IMR-90 (cell line): ENCODE data around the gene TSPEAR. TPM values are rescaled to one million over a fixed set of nuclear protein-coding genes. Genes with fewer than 3 reads are reported as not detected.

Experiments used
- ATAC-seq: fragments of 200-7000 bp; cut with Tn5 transposase; 2 replicates; pipeline ENCODE4 v1.9.1; 2020; ENCODE audit warnings: low read depth, mild to moderate bottlenecking, moderate library complexity
- BruUV-seq: library from RNA; stranded (reverse); fragments of 400-500 nt; replicated peaks from 2 replicates; lab custom pipeline; 2021; lab: Mats Ljungman, UMichigan
- CTCF ChIA-PET: fragments of 300-600 bp; formaldehyde crosslinking; extraction: SDS; loops from one replicate; lab custom pipeline; 2021; ENCODE audit warnings: antibody characterized with exemption; lab: Yijun Ruan, JAX
- POLR2A ChIA-PET: fragments of 300-600 bp; sonication (Branson Sonifier 250); formaldehyde crosslinking; loops from one replicate; lab custom pipeline; 2022; ENCODE audit warnings: antibody characterized with exemption; ENCODE audit not compliant: unreplicated experiment; lab: Charles Lee
- DNase-seq: peaks from one replicate; pipeline ENCODE4 v3.0.0; 2013
- H2AFZ ChIP-seq: replicated peaks from 2 replicates; pipeline ENCODE3; 2013; ENCODE audit warnings: low read length, mild to moderate bottlenecking; ENCODE audit not compliant: poor library complexity
- H2AK5ac ChIP-seq: 2 replicates; pipeline ENCODE4 v1.6.1; 2013; ENCODE audit warnings: low read depth, low read length, inconsistent platforms
- H2AK9ac ChIP-seq: replicated peaks from 2 replicates; pipeline ENCODE3; 2013; ENCODE audit warnings: mild to moderate bottlenecking, low read depth, low read length, moderate library complexity; ENCODE audit not compliant: poor library complexity
- H2BK120ac ChIP-seq: 2 replicates; pipeline ENCODE4 v1.6.1; 2013; ENCODE audit warnings: low read depth, low read length, inconsistent platforms
- H2BK15ac ChIP-seq: 3 replicates; pipeline ENCODE4 v1.6.1; 2013; ENCODE audit warnings: low read depth, low read length, inconsistent platforms
- H2BK20ac ChIP-seq: 2 replicates; pipeline ENCODE4 v1.6.1; 2013; ENCODE audit warnings: low read depth, mild to moderate bottlenecking, inconsistent platforms, low read length, moderate library complexity
- H2BK5ac ChIP-seq: 2 replicates; pipeline ENCODE4 v1.6.1; 2013; ENCODE audit warnings: mild to moderate bottlenecking, low read depth, low read length, inconsistent platforms; ENCODE audit not compliant: poor library complexity, severe bottlenecking
- H3K14ac ChIP-seq: replicated peaks from 2 replicates; pipeline ENCODE4 v1.6.1; 2013; ENCODE audit warnings: low read depth, low read length, inconsistent platforms
- H3K18ac ChIP-seq: 2 replicates; pipeline ENCODE4 v1.6.1; 2013; ENCODE audit warnings: low read depth, low read length, control low read depth
- H3K23ac ChIP-seq: 2 replicates; pipeline ENCODE4 v1.6.1; 2013; ENCODE audit warnings: low read depth, low read length, inconsistent platforms
- H3K27ac ChIP-seq: 2 replicates; pipeline ENCODE4 v1.5.1; 2013; ENCODE audit warnings: mild to moderate bottlenecking, control low read depth, low read length; ENCODE audit not compliant: insufficient read depth
- H3K27me3 ChIP-seq: 2 replicates; pipeline ENCODE4 v1.6.1; 2013; ENCODE audit warnings: low read length; ENCODE audit not compliant: control insufficient read depth, insufficient read depth
- H3K36me3 ChIP-seq: 2 replicates; pipeline ENCODE4 v1.6.1; 2013; ENCODE audit warnings: low read length, mixed read lengths; ENCODE audit not compliant: control insufficient read depth, insufficient read depth
- H3K4ac ChIP-seq: 2 replicates; pipeline ENCODE4 v1.6.1; 2013; ENCODE audit warnings: low read depth, low read length, inconsistent platforms
- H3K4me1 ChIP-seq: 2 replicates; pipeline ENCODE4 v1.6.1; 2013; ENCODE audit warnings: low read length, mixed read lengths; ENCODE audit not compliant: control insufficient read depth, insufficient read depth
- H3K4me2 ChIP-seq: 2 replicates; pipeline ENCODE4 v1.6.1; 2013; ENCODE audit warnings: low read depth, mild to moderate bottlenecking, control low read depth, low read length, moderate library complexity
- H3K4me3 ChIP-seq: 2 replicates; pipeline ENCODE4 v1.5.1; 2013; ENCODE audit warnings: low read depth, mild to moderate bottlenecking, control low read depth, low read length, moderate library complexity; ENCODE audit not compliant: insufficient read depth
- H3K56ac ChIP-seq: 2 replicates; pipeline ENCODE4 v1.6.1; 2013; ENCODE audit warnings: low read length, inconsistent platforms; ENCODE audit not compliant: insufficient read depth; ENCODE audit errors: extremely low read depth
- H3K79me1 ChIP-seq, 2 experiments: 2 replicates each; pipeline ENCODE4 v1.6.1; 2013; ENCODE audit warnings: low read length in 2 of 2, inconsistent platforms in 1 of 2, low read depth in 1 of 2
- H3K9ac ChIP-seq: 2 replicates; pipeline ENCODE4 v1.6.1; 2013; ENCODE audit warnings: low read depth, low read length, control low read depth
- H3K9me1 ChIP-seq: 2 replicates; pipeline ENCODE4 v1.6.1; 2013; ENCODE audit warnings: low read length, inconsistent platforms; ENCODE audit not compliant: insufficient read depth
- H3K9me3 ChIP-seq: 2 replicates; pipeline ENCODE4 v1.6.1; 2013; ENCODE audit warnings: low read length; ENCODE audit not compliant: control insufficient read depth, insufficient read depth
- H4K20me1 ChIP-seq: 2 replicates; pipeline ENCODE4 v1.6.1; 2013; ENCODE audit warnings: low read length, inconsistent platforms; ENCODE audit not compliant: insufficient read depth
- H4K5ac ChIP-seq: 2 replicates; pipeline ENCODE4 v1.6.1; 2013; ENCODE audit warnings: mild to moderate bottlenecking, low read depth, low read length, control low read depth
- H4K8ac ChIP-seq, 2 experiments: 2 replicates each; pipeline ENCODE4 v1.6.1; 2013; ENCODE audit warnings: low read depth in 2 of 2, low read length in 2 of 2, control low read depth in 1 of 2, inconsistent platforms in 1 of 2
- H4K91ac ChIP-seq: 2 replicates; pipeline ENCODE4 v1.6.1; 2013; ENCODE audit warnings: low read depth, low read length, inconsistent platforms; ENCODE audit not compliant: insufficient read depth
- BHLHE40 ChIP-seq: fragments of 150-350 bp; IDR thresholded peaks from 2 replicates; pipeline ENCODE4 v1.6.1; 2016; ENCODE audit warnings: mild to moderate bottlenecking, low read depth, low read length
- CHD1 ChIP-seq: IDR thresholded peaks from 2 replicates; pipeline ENCODE4 v1.6.1; 2012; ENCODE audit warnings: low read depth, low read length, improper control_type of control experiment
- FOS ChIP-seq: fragments of 150-350 bp; IDR thresholded peaks from 2 replicates; pipeline ENCODE4 v1.6.1; 2016; ENCODE audit warnings: low read depth, low read length
- MAFK ChIP-seq: IDR thresholded peaks from 2 replicates; pipeline ENCODE4 v1.6.1; 2012; ENCODE audit warnings: low read depth, low read length, improper control_type of control experiment
- MAZ ChIP-seq: IDR thresholded peaks from 2 replicates; pipeline ENCODE4 v1.6.1; 2012; ENCODE audit warnings: low read depth, mild to moderate bottlenecking, low read length, improper control_type of control experiment, moderate library complexity, borderline replicate concordance
- MXI1 ChIP-seq: IDR thresholded peaks from 2 replicates; pipeline ENCODE4 v1.6.1; 2012; ENCODE audit warnings: low read depth, mild to moderate bottlenecking, low read length, moderate library complexity, borderline replicate concordance
- NFE2L2 ChIP-seq: fragments of 150-350 bp; IDR thresholded peaks from 2 replicates; pipeline ENCODE4 v1.6.1; 2016; ENCODE audit warnings: low read depth, mild to moderate bottlenecking, low read length
- POLR2A ChIP-seq: IDR thresholded peaks from 2 replicates; pipeline ENCODE4 v1.6.1; 2012; ENCODE audit warnings: mild to moderate bottlenecking, low read depth, low read length
- RAD21 ChIP-seq: IDR thresholded peaks from 2 replicates; pipeline ENCODE4 v1.6.1; 2012; ENCODE audit warnings: low read length, improper control_type of control experiment
- RCOR1 ChIP-seq: IDR thresholded peaks from 2 replicates; pipeline ENCODE4 v1.6.1; 2012; ENCODE audit warnings: mild to moderate bottlenecking, low read length, improper control_type of control experiment; ENCODE audit not compliant: insufficient replicate concordance
- RFX5 ChIP-seq: IDR thresholded peaks from 2 replicates; pipeline ENCODE4 v1.8.0; 2012; ENCODE audit warnings: low read depth, mild to moderate bottlenecking, low read length, moderate library complexity
- SMC3 ChIP-seq: fragments of 150-350 bp; IDR thresholded peaks from 2 replicates; pipeline ENCODE4 v1.6.1; 2016; ENCODE audit warnings: low read depth, mild to moderate bottlenecking, antibody characterized with exemption, low read length, moderate library complexity
- WGBS, 2 experiments: methylation state at CpG; one replicate each; pipeline versions ENCODE4 v1.1.5 to v1.1.7; 2013; ENCODE audit warnings: missing lambda C conversion rate in 2 of 2; ENCODE audit not compliant: insufficient read length in 1 of 2; ENCODE audit errors: extremely low coverage in 2 of 2; 5-methylcytosine and 5-hydroxymethylcytosine counted together
- dilution Hi-C: fragments of 300-500 bp; cut with HindIII; formaldehyde crosslinking; loops from one replicate; pipeline ENCODE4 v1.14.3; 2018; ENCODE audit warnings: low sequenced_read_pairs; ENCODE audit not compliant: unreplicated experiment
- in situ Hi-C: fragments of 300-500 bp; cut with MboI; formaldehyde crosslinking; loops from 3 replicates; pipeline ENCODE4 v1.14.3; 2019; ENCODE audit warnings: low sequenced_read_pairs, inconsistent platforms, mixed read lengths
- intact Hi-C: fragments of 100-400 bp; cut with micrococcal nuclease; formaldehyde crosslinking; loops from 2 replicates; pipeline ENCODE4 v1.10.0; 2022
- polyA plus RNA-seq, 3 experiments: library from polyadenylated mRNA; depleted of rRNA; stranded (reverse); fragments of >200 nt; gene quantifications; 2 replicates each; pipeline ENCODE4 v1.2.3, GENCODE V29; 2012; ENCODE audit warnings: low replicate concordance in 1 of 3
- total RNA-seq: library from RNA; depleted of rRNA; stranded (reverse); fragments of >200 nt; gene quantifications from 2 replicates; pipeline ENCODE4 v1.2.3, GENCODE V29; 2012
- TF ChIP-seq, protein P1 (sequence below): fragments of 150-350 bp; IDR thresholded peaks from 2 replicates; pipeline ENCODE4 v1.6.1; 2017; ENCODE audit warnings: mild to moderate bottlenecking, antibody characterized with exemption, low read length, low read depth
- TF ChIP-seq, protein P2 (sequence below): fragments of 150-350 bp; IDR thresholded peaks from 2 replicates; pipeline ENCODE4 v1.6.1; 2016; ENCODE audit warnings: low read depth, mild to moderate bottlenecking, low read length, moderate library complexity, borderline replicate concordance
- TF ChIP-seq, protein P3 (sequence below): conservative IDR thresholded peaks from 2 replicates; pipeline ENCODE4 v1.5.1; 2012; ENCODE audit warnings: mild to moderate bottlenecking, low read depth, low read length, improper control_type of control experiment

Gene TSPEAR
- total and polyA plus RNA-seq, 2 of the 4 experiments (the other 2 are of a cell fraction) = not detected

DNA sequence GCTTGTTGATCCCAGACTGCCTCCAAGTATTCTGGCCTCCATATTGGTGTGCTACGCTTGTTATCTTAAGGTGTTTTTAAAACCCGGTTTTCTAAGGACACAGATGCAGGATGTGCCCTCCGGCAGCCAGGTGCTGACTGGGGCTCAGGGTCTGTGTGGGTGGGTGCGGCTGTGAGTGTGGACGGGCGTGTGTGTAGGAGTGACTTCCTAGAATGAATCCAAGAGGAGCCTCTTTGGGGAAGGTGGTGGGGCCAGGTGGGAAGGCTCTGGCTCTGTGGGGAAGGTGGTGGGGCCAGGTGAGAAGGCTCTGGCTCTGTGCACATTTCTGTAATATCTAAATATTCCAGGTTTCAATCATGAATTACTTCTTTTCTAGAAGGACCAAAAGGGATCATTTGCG is 12.8 kb upstream of the TSPEAR start:
- no TSS peak for BruUV-seq
- no peak overlapping the region for H2BK120ac ChIP-seq
- H3K9me1 ChIP-seq = no peaks in the 10 kb centered on the region
- dilution Hi-C loops = no loop called here
- no peak overlapping the region for H3K4me3 ChIP-seq
- H3K36me3 ChIP-seq = no peaks in the 10 kb centered on the region
- H3K18ac ChIP-seq = no peak overlapping the region
- no peak overlapping the region for H3K9ac ChIP-seq
- no peak overlapping the region for H4K8ac ChIP-seq
- TF ChIP-seq BHLHE40 (no peak), SMC3 (no peak), MAZ (no peak), RCOR1 (no peak), CHD1 (no peak), POLR2A (no peak), MAFK (no peak), FOS (no peak), NFE2L2 (no peak), MXI1 (no peak), RFX5 (no peak), RAD21 (no peak)
- TF ChIP-seq, protein P1, sequence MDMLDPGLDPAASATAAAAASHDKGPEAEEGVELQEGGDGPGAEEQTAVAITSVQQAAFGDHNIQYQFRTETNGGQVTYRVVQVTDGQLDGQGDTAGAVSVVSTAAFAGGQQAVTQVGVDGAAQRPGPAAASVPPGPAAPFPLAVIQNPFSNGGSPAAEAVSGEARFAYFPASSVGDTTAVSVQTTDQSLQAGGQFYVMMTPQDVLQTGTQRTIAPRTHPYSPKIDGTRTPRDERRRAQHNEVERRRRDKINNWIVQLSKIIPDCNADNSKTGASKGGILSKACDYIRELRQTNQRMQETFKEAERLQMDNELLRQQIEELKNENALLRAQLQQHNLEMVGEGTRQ = no peak
- TF ChIP-seq, protein P2, sequence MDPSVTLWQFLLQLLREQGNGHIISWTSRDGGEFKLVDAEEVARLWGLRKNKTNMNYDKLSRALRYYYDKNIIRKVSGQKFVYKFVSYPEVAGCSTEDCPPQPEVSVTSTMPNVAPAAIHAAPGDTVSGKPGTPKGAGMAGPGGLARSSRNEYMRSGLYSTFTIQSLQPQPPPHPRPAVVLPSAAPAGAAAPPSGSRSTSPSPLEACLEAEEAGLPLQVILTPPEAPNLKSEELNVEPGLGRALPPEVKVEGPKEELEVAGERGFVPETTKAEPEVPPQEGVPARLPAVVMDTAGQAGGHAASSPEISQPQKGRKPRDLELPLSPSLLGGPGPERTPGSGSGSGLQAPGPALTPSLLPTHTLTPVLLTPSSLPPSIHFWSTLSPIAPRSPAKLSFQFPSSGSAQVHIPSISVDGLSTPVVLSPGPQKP = no peak
- TF ChIP-seq, protein P3, sequence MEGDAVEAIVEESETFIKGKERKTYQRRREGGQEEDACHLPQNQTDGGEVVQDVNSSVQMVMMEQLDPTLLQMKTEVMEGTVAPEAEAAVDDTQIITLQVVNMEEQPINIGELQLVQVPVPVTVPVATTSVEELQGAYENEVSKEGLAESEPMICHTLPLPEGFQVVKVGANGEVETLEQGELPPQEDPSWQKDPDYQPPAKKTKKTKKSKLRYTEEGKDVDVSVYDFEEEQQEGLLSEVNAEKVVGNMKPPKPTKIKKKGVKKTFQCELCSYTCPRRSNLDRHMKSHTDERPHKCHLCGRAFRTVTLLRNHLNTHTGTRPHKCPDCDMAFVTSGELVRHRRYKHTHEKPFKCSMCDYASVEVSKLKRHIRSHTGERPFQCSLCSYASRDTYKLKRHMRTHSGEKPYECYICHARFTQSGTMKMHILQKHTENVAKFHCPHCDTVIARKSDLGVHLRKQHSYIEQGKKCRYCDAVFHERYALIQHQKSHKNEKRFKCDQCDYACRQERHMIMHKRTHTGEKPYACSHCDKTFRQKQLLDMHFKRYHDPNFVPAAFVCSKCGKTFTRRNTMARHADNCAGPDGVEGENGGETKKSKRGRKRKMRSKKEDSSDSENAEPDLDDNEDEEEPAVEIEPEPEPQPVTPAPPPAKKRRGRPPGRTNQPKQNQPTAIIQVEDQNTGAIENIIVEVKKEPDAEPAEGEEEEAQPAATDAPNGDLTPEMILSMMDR = no peak
- no peak overlapping the region for H3K27ac ChIP-seq
- H2AK9ac ChIP-seq = no peak overlapping the region
- no peaks in the 10 kb centered on the region for H3K9me3 ChIP-seq
- no peaks in the 10 kb centered on the region for H3K4me1 ChIP-seq
- H2BK5ac ChIP-seq = no peak overlapping the region
- H3K27me3 ChIP-seq = peaks cover 38% of the 10 kb centered on the region
- no peak overlapping the region for H3K14ac ChIP-seq
- intact Hi-C loops = no loop called here
- no peak overlapping the region for H4K91ac ChIP-seq
- no peak overlapping the region for H2AFZ ChIP-seq
- no peak overlapping the region for H4K5ac ChIP-seq
- H3K56ac ChIP-seq = no peak overlapping the region
- WGBS, 2 experiments = 70% methylated on average over 2 of the region's 7 CpGs; no CpG with 5 or more reads in 1 of the 2 experiments
- no peak overlapping the region for H2BK20ac ChIP-seq
- CTCF ChIA-PET = no interaction called here
- no peaks in the 10 kb centered on the region for H3K79me1 ChIP-seq
- H3K4ac ChIP-seq = no peak overlapping the region
- in situ Hi-C loops = no loop called here
- no peak overlapping the region for H3K4me2 ChIP-seq
- ATAC-seq (no peak), DNase-seq (no peak)
- H3K23ac ChIP-seq = no peak overlapping the region
- H4K20me1 ChIP-seq = no peaks in the 10 kb centered on the region
- POLR2A ChIA-PET = no interaction called here
- H2AK5ac ChIP-seq = no peak overlapping the region
- H2BK15ac ChIP-seq = no peak overlapping the region
